BJ (cell line): Measurements from ENCODE around the gene MYH11. TPM values are rescaled to one million over a fixed set of nuclear protein-coding genes. Genes with fewer than 3 reads are reported as not detected.
A peak's percentile ranks its signal among the peaks of the same experiment; 100 is the strongest.

Experiments
- CTCF ChIA-PET: fragments of 350-600 bp; formaldehyde crosslinking; extraction: SDS; loops from one replicate; lab custom pipeline; 2021; ENCODE audit warnings: antibody characterized with exemption, inconsistent platforms; lab: Yijun Ruan, JAX
- POLR2A ChIA-PET: fragments of 300-600 bp; sonication (Branson Sonifier 250); formaldehyde crosslinking; extraction: SDS; loops from one replicate; lab custom pipeline; 2021; ENCODE audit warnings: antibody characterized with exemption; lab: Charles Lee
- DNase-seq: peaks from one replicate; pipeline ENCODE4 v3.0.0-alpha.2; 2011; ENCODE audit warnings: low read depth
- H3K27me3 ChIP-seq: 2 replicates; pipeline ENCODE4 v1.6.0; 2011; ENCODE audit warnings: low read length; ENCODE audit not compliant: control insufficient read depth, insufficient read depth
- H3K36me3 ChIP-seq: 2 replicates; pipeline ENCODE4 v1.5.1; 2011; ENCODE audit warnings: low read length; ENCODE audit not compliant: control insufficient read depth, insufficient read depth
- H3K4me3 ChIP-seq: 2 replicates; pipeline ENCODE4 v1.5.1; 2011; ENCODE audit warnings: low read depth, mild to moderate bottlenecking, control low read depth, low read length
- CTCF ChIP-seq: IDR thresholded peaks from 2 replicates; pipeline ENCODE4 v1.5.1; 2011; ENCODE audit warnings: low read depth, mild to moderate bottlenecking, control low read depth, inconsistent platforms, low read length, moderate library complexity; ENCODE audit not compliant: insufficient read depth
- polyA plus RNA-seq: library from polyadenylated mRNA; depleted of rRNA; stranded (reverse); fragments of >200 nt; gene quantifications from 2 replicates; pipeline ENCODE4 v1.2.3, GENCODE V29; 2011

MYH11 gene
- polyA plus RNA-seq, 1 experiment: 0.27 TPM

GRCh38 chr16:15899538-15900100, 42.8 kb upstream of the MYH11 start:
- CTCF ChIA-PET: interaction anchor here (1.0 to 1.7 kb wide), 3 partner anchors 11 to 77 kb away, joined by 3 to 5 read pairs (median 4); partner anchors contain the start of gene CEP20
- DNase-seq: peak; percentile 30
- Histone ChIP-seq H3K36me3 (no peaks in the 10 kb centered on the region), H3K27me3 (no peaks in the 10 kb centered on the region), H3K4me3 (no peak overlapping the region)
- no peak for TF ChIP-seq CTCF
- POLR2A ChIA-PET: no interaction called here

GRCh38 chr16:15898654-15899053, 41.8 kb upstream of the MYH11 start:
- Histone ChIP-seq H3K4me3 (no peak overlapping the region), H3K27me3 (no peaks in the 10 kb centered on the region), H3K36me3 (no peaks in the 10 kb centered on the region)
- ChIA-PET CTCF (interaction anchor here (1.0 kb wide), 1 partner anchor 76 kb away, joined by 3 read pairs; no protein-coding TSS in a partner anchor), POLR2A (interaction anchor here (0.6 kb wide), 1 partner anchor 11 kb away, joined by 3 read pairs; no protein-coding TSS in a partner anchor)
- TF ChIP-seq CTCF: no peak
- no peak for DNase-seq

- Histone ChIP-seq H3K36me3 (no peaks in the 10 kb centered on the region), H3K4me3 (no peak overlapping the region), H3K27me3 (no peaks in the 10 kb centered on the region)
- no peak for DNase-seq
- POLR2A ChIA-PET: no interaction called here
- TF ChIP-seq CTCF: no peak
- CTCF ChIA-PET: interaction anchor here (1.2 kb wide), 1 partner anchor 30 kb away, joined by 3 read pairs; no protein-coding TSS in a partner anchor
Measured at GRCh38 chr16:15897834-15898254, 41.0 kb upstream of the MYH11 start.

- Histone ChIP-seq H3K36me3 (no peaks in the 10 kb centered on the region), H3K27me3 (no peaks in the 10 kb centered on the region), H3K4me3 (no peak overlapping the region)
- TF ChIP-seq CTCF: no peak
- CTCF ChIA-PET: interaction anchor here (1.2 kb wide), 1 partner anchor 31 kb away, joined by 3 read pairs; no protein-coding TSS in a partner anchor
- no peak for DNase-seq
- POLR2A ChIA-PET: no interaction called here
Measured at GRCh38 chr16:15897121-15897780, 40.4 kb upstream of the MYH11 start.

GRCh38 chr16:15894571-15895374, 37.9 kb upstream of the MYH11 start:
- TF ChIP-seq CTCF: no peak
- H3K4me3 ChIP-seq: no peak overlapping the region
- no peak for DNase-seq
- ChIA-PET POLR2A (no interaction called here), CTCF (no interaction called here)
- no peaks in the 10 kb centered on the region for H3K27me3 ChIP-seq
- no peaks in the 10 kb centered on the region for H3K36me3 ChIP-seq
